ENCODE data around the gene BCAS3.

- TF ChIP-seq, protein P1, sequence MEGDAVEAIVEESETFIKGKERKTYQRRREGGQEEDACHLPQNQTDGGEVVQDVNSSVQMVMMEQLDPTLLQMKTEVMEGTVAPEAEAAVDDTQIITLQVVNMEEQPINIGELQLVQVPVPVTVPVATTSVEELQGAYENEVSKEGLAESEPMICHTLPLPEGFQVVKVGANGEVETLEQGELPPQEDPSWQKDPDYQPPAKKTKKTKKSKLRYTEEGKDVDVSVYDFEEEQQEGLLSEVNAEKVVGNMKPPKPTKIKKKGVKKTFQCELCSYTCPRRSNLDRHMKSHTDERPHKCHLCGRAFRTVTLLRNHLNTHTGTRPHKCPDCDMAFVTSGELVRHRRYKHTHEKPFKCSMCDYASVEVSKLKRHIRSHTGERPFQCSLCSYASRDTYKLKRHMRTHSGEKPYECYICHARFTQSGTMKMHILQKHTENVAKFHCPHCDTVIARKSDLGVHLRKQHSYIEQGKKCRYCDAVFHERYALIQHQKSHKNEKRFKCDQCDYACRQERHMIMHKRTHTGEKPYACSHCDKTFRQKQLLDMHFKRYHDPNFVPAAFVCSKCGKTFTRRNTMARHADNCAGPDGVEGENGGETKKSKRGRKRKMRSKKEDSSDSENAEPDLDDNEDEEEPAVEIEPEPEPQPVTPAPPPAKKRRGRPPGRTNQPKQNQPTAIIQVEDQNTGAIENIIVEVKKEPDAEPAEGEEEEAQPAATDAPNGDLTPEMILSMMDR (IDR thresholded peaks at IDR 0.05; ENCODE audit: low read depth, low read length, missing input control), result no peak
- TF ChIP-seq, protein P2, sequence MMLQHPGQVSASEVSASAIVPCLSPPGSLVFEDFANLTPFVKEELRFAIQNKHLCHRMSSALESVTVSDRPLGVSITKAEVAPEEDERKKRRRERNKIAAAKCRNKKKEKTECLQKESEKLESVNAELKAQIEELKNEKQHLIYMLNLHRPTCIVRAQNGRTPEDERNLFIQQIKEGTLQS (IDR thresholded peaks at IDR 0.05), result no peak
- no peak for TF ChIP-seq REST (IDR thresholded peaks at IDR 0.05)
These were observed 47.3 kb upstream of the BCAS3 start for GRCh38 chr17:60630352-60630751.
